ENCODE results near the gene RPRD1B. TPM values are rescaled to one million over a fixed set of nuclear protein-coding genes. Genes with fewer than 3 reads are reported as not detected.
"Not testable (repeated sequence)": the region's sequence is repeated elsewhere in the genome, so short reads cannot be mapped to it uniquely, and the experiment has no call there.

Gene RPRD1B
- total and polyA plus RNA-seq, 2 donors = 45.0 to 85.2 TPM

- H3K4me1 ChIP-seq (ENCODE audit: insufficient read depth) = no peaks in the 10 kb centered on the region
- H3K27ac ChIP-seq (ENCODE audit: low read depth) = no peak overlapping the region
- 66% methylated on average over 7 of the region's 7 CpGs for WGBS
Observed at GRCh38 chr20:38095017-38095686, 61.6 kb downstream of the RPRD1B start.

DNA sequence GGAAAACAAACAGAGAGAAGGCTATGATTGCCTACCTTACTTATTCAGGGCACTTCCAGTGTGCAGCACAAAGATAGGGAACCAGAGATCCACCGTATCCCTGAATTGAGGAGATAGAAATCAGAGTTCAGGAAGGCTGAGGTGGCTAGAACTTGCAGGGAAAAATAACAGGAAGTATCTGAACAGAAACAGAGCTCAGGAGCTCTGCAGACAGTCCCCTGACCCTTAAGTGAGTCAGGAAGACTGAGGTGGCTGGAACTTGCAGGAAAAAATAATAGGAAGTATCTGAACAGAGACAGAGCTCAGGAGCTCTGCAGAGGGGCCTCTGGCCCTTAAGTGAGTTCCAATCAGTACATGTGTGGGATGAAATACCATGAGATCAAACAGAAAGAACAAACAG, 65.4 kb downstream of the RPRD1B start:
- 83% methylated on average over 1 of the region's 1 CpG for WGBS
- Histone ChIP-seq H3K36me3 (ENCODE audit: insufficient read depth) (no peaks in the 10 kb centered on the region), H3K4me1 (ENCODE audit: insufficient read depth) (no peaks in the 10 kb centered on the region), H3K4me3 (ENCODE audit: low read depth, low read length) (no peak overlapping the region), H3K27ac (ENCODE audit: low read depth) (no peak overlapping the region)
- no peak for DNase-seq (ENCODE audit: extremely low spot score)

More at GRCh38 chr20:38095017-38095686, 61.6 kb downstream of the RPRD1B start:
- Histone ChIP-seq H3K36me3 (ENCODE audit: insufficient read depth) (no peaks in the 10 kb centered on the region), H3K4me3 (ENCODE audit: low read depth, low read length) (no peak overlapping the region)
- no peak for DNase-seq (ENCODE audit: extremely low spot score)

DNA sequence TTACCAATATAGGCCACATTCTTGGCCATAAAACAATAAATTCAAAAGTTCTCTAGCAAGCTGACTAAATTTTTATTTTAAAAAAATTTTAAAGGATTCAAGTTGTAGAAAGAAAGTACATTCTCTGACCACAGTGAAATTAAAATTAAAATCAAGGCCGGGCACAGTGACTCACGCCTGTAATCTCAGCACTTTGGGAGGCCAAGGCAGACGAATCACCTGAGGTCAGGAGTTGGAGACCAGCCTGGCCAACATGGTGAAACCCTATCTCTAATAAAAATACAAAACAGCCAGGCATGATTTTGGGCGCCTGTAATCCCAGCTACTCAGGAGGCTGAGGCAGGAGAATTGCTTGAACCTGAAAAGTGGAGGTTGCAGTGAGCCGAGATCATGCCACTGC, 68.7 kb downstream of the RPRD1B start:
- 97% methylated on average over 5 of the region's 5 CpGs for WGBS
- DNase-seq (ENCODE audit: extremely low spot score); H3K4me1 ChIP-seq (ENCODE audit: insufficient read depth); H3K36me3 ChIP-seq (ENCODE audit: insufficient read depth); H3K4me3 ChIP-seq (ENCODE audit: low read depth, low read length); H3K27ac ChIP-seq (ENCODE audit: low read depth): not testable (repeated sequence)

DNA sequence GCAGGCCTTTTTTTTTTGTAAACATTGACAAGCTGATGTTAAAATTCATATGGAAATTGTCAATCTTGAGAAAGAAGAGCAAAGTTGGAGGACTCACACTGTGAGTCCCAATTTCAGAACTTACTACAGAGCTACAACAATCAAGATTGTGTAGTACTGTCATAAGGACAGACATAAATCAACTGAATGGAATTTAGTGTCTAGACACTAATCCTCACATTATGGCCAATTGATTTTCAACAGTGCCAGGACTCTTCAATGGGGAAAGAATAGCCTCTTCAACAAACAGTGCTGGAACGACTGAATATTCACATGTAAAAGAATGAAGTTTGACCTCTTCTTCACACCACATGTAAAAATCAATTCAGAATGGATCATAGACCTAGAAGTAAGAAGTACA, 70.7 kb downstream of the RPRD1B start:
- DNase-seq (ENCODE audit: extremely low spot score) = no peak
- no peaks in the 10 kb centered on the region for H3K4me1 ChIP-seq (ENCODE audit: insufficient read depth)
- H3K36me3 ChIP-seq (ENCODE audit: insufficient read depth) = no peaks in the 10 kb centered on the region
- no peak overlapping the region for H3K27ac ChIP-seq (ENCODE audit: low read depth)
- no peak overlapping the region for H3K4me3 ChIP-seq (ENCODE audit: low read depth, low read length)
- WGBS = 49% methylated on average over 1 of the region's 1 CpG

DNA sequence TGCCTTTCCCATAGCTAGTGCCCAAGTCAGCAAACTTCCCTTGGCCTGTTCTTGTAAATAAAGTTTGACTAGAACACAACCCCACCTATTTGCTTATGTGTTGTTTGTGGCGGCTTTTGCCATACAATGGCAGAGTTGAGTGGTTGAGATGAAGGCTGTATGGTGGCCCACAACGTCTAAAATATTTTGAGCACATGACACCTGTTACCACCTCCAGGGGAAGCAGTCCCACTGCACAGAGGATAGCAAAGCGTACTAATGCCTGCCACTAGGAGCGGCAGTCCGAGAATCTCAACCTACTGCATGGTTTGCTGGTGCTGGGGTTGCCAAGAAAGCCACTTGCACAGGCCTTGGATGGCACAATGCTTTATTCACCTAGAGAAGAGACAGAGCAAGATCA, 72.9 kb downstream of the RPRD1B start:
- Histone ChIP-seq H3K4me1 (ENCODE audit: insufficient read depth) (no peaks in the 10 kb centered on the region), H3K27ac (ENCODE audit: low read depth) (no peak overlapping the region), H3K4me3 (ENCODE audit: low read depth, low read length) (no peak overlapping the region), H3K36me3 (ENCODE audit: insufficient read depth) (no peaks in the 10 kb centered on the region)
- 93% methylated on average over 5 of the region's 5 CpGs for WGBS
- no peak for DNase-seq (ENCODE audit: extremely low spot score)

DNA sequence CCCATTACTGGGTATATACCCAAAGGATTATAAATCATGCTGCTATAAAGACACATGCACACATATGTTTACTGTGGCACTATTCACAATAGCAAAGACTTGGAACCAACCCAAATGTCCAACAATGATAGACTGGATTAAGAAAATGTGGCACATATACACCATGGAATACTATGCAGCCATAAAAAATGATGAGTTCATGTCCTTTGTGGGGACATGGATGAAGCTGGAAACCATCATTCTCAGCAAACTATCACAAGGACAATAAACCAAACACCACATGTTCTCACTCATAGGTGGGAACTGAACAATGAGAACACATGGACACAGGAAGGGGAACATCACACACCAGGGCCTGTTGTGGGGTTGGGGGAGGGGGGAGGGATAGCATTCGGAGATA, 73.8 kb downstream of the RPRD1B start:
- H3K27ac ChIP-seq (ENCODE audit: low read depth); DNase-seq (ENCODE audit: extremely low spot score); H3K36me3 ChIP-seq (ENCODE audit: insufficient read depth); H3K4me3 ChIP-seq (ENCODE audit: low read depth, low read length); H3K4me1 ChIP-seq (ENCODE audit: insufficient read depth): not testable (repeated sequence)
- WGBS = 79% methylated on average over 1 of the region's 1 CpG

DNA sequence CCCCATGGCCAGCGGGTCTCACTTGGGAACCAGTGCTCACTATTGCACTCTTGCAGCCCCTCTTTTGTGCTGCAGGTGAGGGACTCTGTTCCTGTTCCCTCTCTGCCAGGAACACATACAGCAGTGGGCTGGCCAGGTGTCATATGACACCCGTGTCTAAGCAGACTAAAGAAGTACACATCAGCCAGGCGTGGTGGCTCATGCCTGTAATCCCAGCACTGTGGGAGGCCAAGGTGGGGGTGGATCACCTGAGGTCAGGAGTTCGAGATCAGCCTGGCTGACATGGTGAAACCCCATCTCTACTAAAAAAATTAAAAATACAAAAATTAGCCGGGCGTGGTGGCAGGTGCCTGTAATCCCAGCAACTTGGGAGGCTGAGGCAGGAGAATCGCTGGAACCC, 74.4 kb downstream of the RPRD1B start:
- WGBS = 82% methylated on average over 7 of the region's 7 CpGs
- H3K36me3 ChIP-seq (ENCODE audit: insufficient read depth); H3K4me1 ChIP-seq (ENCODE audit: insufficient read depth); H3K4me3 ChIP-seq (ENCODE audit: low read depth, low read length); DNase-seq (ENCODE audit: extremely low spot score); H3K27ac ChIP-seq (ENCODE audit: low read depth): not testable (repeated sequence)

DNA sequence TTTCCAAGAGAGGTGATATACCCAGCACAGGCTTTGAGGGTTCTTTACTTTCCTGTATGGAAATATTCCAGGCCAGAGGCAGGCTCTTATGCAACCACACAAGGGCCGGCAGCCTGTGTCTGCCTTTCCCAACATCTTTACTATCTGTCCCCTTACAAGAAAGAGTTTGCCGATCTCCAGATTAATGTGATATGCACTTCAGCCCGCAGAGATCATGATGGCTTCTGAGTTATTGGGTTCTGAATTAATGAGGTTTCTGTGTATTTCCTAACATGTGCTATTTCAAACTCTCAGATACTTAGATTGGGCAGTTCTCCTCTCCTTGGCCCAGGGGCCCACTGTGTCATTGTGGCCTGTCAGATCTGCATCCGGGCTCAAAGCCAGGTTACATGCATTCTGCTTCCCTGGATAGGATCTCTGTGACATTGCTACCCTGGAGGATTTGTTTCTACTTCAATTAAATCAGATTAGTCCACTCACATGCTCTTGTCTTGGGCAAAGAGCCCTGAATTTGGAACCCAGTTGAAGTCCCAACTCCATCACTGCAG, 75.0 kb downstream of the RPRD1B start:
- Histone ChIP-seq H3K36me3 (ENCODE audit: insufficient read depth) (no peaks in the 10 kb centered on the region), H3K4me1 (ENCODE audit: insufficient read depth) (no peaks in the 10 kb centered on the region), H3K27ac (ENCODE audit: low read depth) (peak overlapping the region; percentile 14), H3K4me3 (ENCODE audit: low read depth, low read length) (no peak overlapping the region)
- DNase-seq (ENCODE audit: extremely low spot score) = peak; percentile 46
- 32% methylated on average over 4 of the region's 4 CpGs for WGBS

GRCh38 chr20:38108986-38109541, 75.5 kb downstream of the RPRD1B start:
- Histone ChIP-seq H3K36me3 (ENCODE audit: insufficient read depth) (no peaks in the 10 kb centered on the region), H3K4me1 (ENCODE audit: insufficient read depth) (no peaks in the 10 kb centered on the region), H3K27ac (ENCODE audit: low read depth) (peak overlapping the region; percentile 14), H3K4me3 (ENCODE audit: low read depth, low read length) (no peak overlapping the region)
- 50% methylated on average over 3 of the region's 3 CpGs for WGBS
- peak; percentile 78 for DNase-seq (ENCODE audit: extremely low spot score)

GRCh38 chr20:38109591-38110524, 76.3 kb downstream of the RPRD1B start:
- H3K4me3 ChIP-seq (ENCODE audit: low read depth, low read length) = no peak overlapping the region
- no peaks in the 10 kb centered on the region for H3K4me1 ChIP-seq (ENCODE audit: insufficient read depth)
- peak; percentile 90 for DNase-seq (ENCODE audit: extremely low spot score)
- peak overlapping the region; percentile 14 for H3K27ac ChIP-seq (ENCODE audit: low read depth)
- no peaks in the 10 kb centered on the region for H3K36me3 ChIP-seq (ENCODE audit: insufficient read depth)
- 28% methylated on average over 8 of the region's 8 CpGs for WGBS

GRCh38 chr20:38110525-38111178, 77.1 kb downstream of the RPRD1B start:
- Histone ChIP-seq H3K27ac (ENCODE audit: low read depth) (peak overlapping the region; percentile 32), H3K4me3 (ENCODE audit: low read depth, low read length) (no peak overlapping the region), H3K36me3 (ENCODE audit: insufficient read depth) (no peaks in the 10 kb centered on the region), H3K4me1 (ENCODE audit: insufficient read depth) (no peaks in the 10 kb centered on the region)
- WGBS = 82% methylated on average over 8 of the region's 8 CpGs
- no peak for DNase-seq (ENCODE audit: extremely low spot score)

GRCh38 chr20:38111366-38112232, 78.1 kb downstream of the RPRD1B start:
- WGBS = 84% methylated on average over 8 of the region's 8 CpGs
- no peak overlapping the region for H3K4me3 ChIP-seq (ENCODE audit: low read depth, low read length)
- H3K36me3 ChIP-seq (ENCODE audit: insufficient read depth) = no peaks in the 10 kb centered on the region
- no peak for DNase-seq (ENCODE audit: extremely low spot score)
- no peak overlapping the region for H3K27ac ChIP-seq (ENCODE audit: low read depth)
- no peaks in the 10 kb centered on the region for H3K4me1 ChIP-seq (ENCODE audit: insufficient read depth)

Data from urinary bladder (tissue), 4 donors.